Measurements from ENCODE around the gene CLSTN1.
A peak's percentile ranks its signal among the peaks of the same experiment; 100 is the strongest.
"Not testable (repeated sequence)": the region's sequence is repeated elsewhere in the genome, so short reads cannot be mapped to it uniquely, and the experiment has no call there.

CLSTN1 gene

GRCh38 chr1:9760824-9761223, 62.9 kb downstream of the CLSTN1 start:
- DNase-seq: no peak

GRCh38 chr1:9759939-9760338, 63.8 kb downstream of the CLSTN1 start:
- no peak for DNase-seq

- no peak for DNase-seq
Observed at GRCh38 chr1:9758559-9759121, 65.1 kb downstream of the CLSTN1 start.

- no peak for DNase-seq
Observed at GRCh38 chr1:9755441-9755995, 68.2 kb downstream of the CLSTN1 start.

GRCh38 chr1:9753121-9753531, 70.6 kb downstream of the CLSTN1 start:
- DNase-seq: no peak

- no peak for DNase-seq
Observed at GRCh38 chr1:9751971-9752370, 71.8 kb downstream of the CLSTN1 start.

GRCh38 chr1:9749361-9749760, 74.4 kb downstream of the CLSTN1 start:
- no peak for DNase-seq

- DNase-seq: not testable (repeated sequence)
Observed at GRCh38 chr1:9748391-9748790, 75.4 kb downstream of the CLSTN1 start.

GRCh38 chr1:9746651-9747050, 77.1 kb downstream of the CLSTN1 start:
- DNase-seq: no peak

GRCh38 chr1:9746211-9746610, 77.6 kb downstream of the CLSTN1 start:
- DNase-seq: no peak

GRCh38 chr1:9744106-9744799, 79.5 kb downstream of the CLSTN1 start:
- DNase-seq: no peak

GRCh38 chr1:9737671-9738070, 86.1 kb downstream of the CLSTN1 start:
- DNase-seq: no peak

- DNase-seq: peak; percentile 71 to 73 (median 72)
Observed at GRCh38 chr1:9737057-9737456, 86.7 kb downstream of the CLSTN1 start.

- DNase-seq: no peak
Observed at GRCh38 chr1:9736241-9736640, 87.5 kb downstream of the CLSTN1 start.

GRCh38 chr1:9735800-9736199, 88.0 kb downstream of the CLSTN1 start:
- no peak for DNase-seq

GRCh38 chr1:9733160-9733789, 90.5 kb downstream of the CLSTN1 start:
- DNase-seq: no peak

- DNase-seq: no peak
Observed at GRCh38 chr1:9732123-9732971, 91.4 kb downstream of the CLSTN1 start.

GRCh38 chr1:9731561-9731960, 92.2 kb downstream of the CLSTN1 start:
- DNase-seq: no peak

GRCh38 chr1:9731051-9731537, 92.7 kb downstream of the CLSTN1 start:
- no peak for DNase-seq

- peak; percentile 84 to 90 (median 89) for DNase-seq
Observed at GRCh38 chr1:9730096-9730901, 93.5 kb downstream of the CLSTN1 start.

- no peak for DNase-seq
Observed at GRCh38 chr1:9729523-9729922, 94.2 kb downstream of the CLSTN1 start.

Measured in suppressor macrophage treated with lipopolysaccharide for 1 hour (primary cell).